COLO668 (cell line): ENCODE results near the gene ATP2C2.
A peak's percentile ranks its signal among the peaks of the same experiment; 100 is the strongest.
"Not testable (repeated sequence)": the region's sequence is repeated elsewhere in the genome, so short reads cannot be mapped to it uniquely, and the experiment has no call there.

Experiments
- DNase-seq: peaks from one replicate; lab custom pipeline; 2025; ENCODE audit not compliant: unreplicated experiment; lab: John Stamatoyannopoulos, UW

The ATP2C2 gene

GRCh38 chr16:84396082-84396481 is 27.7 kb downstream of the ATP2C2 start:
- not testable (repeated sequence) for DNase-seq

GRCh38 chr16:84396537-84397008 is 28.2 kb downstream of the ATP2C2 start:
- DNase-seq, result no peak

GRCh38 chr16:84397090-84397489 is 28.8 kb downstream of the ATP2C2 start:
- peak; percentile 10 for DNase-seq

GRCh38 chr16:84398701-84399100 is 30.4 kb downstream of the ATP2C2 start:
- DNase-seq, result no peak

- not testable (repeated sequence) for DNase-seq
Measured at GRCh38 chr16:84399912-84400311, 31.6 kb downstream of the ATP2C2 start.

GRCh38 chr16:84403435-84403834 is 35.1 kb downstream of the ATP2C2 start:
- not testable (repeated sequence) for DNase-seq

GRCh38 chr16:84404324-84404723 is 36.0 kb downstream of the ATP2C2 start:
- DNase-seq, result no peak

- no peak for DNase-seq
Measured at GRCh38 chr16:84404936-84405639, 36.8 kb downstream of the ATP2C2 start.

GRCh38 chr16:84406006-84406963 is 37.9 kb downstream of the ATP2C2 start:
- DNase-seq, result no peak

- no peak for DNase-seq
Measured at GRCh38 chr16:84407588-84408313, 39.4 kb downstream of the ATP2C2 start.

GRCh38 chr16:84408314-84408690 is 40.0 kb downstream of the ATP2C2 start:
- no peak for DNase-seq

- no peak for DNase-seq
Measured at GRCh38 chr16:84408856-84409255, 40.5 kb downstream of the ATP2C2 start.

GRCh38 chr16:84410361-84411138 is 42.2 kb downstream of the ATP2C2 start:
- no peak for DNase-seq

- DNase-seq, result no peak
Measured at GRCh38 chr16:84411768-84412167, 43.4 kb downstream of the ATP2C2 start.

- DNase-seq, result no peak
Measured at GRCh38 chr16:84412262-84412661, 43.9 kb downstream of the ATP2C2 start.

GRCh38 chr16:84413244-84414004 is 45.1 kb downstream of the ATP2C2 start:
- no peak for DNase-seq

- DNase-seq, result no peak
Measured at GRCh38 chr16:84414789-84415326, 46.5 kb downstream of the ATP2C2 start.

GRCh38 chr16:84416407-84417321 is 48.3 kb downstream of the ATP2C2 start:
- DNase-seq, result no peak
